Suppressor macrophage treated with lipopolysaccharide for 1 hour (primary cell): ENCODE measurements around the gene SHANK1.
A peak's percentile ranks its signal among the peaks of the same experiment; 100 is the strongest.
"Not testable (repeated sequence)": the region's sequence is repeated elsewhere in the genome, so short reads cannot be mapped to it uniquely, and the experiment has no call there.

Experiments
- DNase-seq, 3 donors: peaks; one replicate each; pipeline ENCODE4 v3.0.0-alpha.2; 2020 to 2022

SHANK1 gene

DNA sequence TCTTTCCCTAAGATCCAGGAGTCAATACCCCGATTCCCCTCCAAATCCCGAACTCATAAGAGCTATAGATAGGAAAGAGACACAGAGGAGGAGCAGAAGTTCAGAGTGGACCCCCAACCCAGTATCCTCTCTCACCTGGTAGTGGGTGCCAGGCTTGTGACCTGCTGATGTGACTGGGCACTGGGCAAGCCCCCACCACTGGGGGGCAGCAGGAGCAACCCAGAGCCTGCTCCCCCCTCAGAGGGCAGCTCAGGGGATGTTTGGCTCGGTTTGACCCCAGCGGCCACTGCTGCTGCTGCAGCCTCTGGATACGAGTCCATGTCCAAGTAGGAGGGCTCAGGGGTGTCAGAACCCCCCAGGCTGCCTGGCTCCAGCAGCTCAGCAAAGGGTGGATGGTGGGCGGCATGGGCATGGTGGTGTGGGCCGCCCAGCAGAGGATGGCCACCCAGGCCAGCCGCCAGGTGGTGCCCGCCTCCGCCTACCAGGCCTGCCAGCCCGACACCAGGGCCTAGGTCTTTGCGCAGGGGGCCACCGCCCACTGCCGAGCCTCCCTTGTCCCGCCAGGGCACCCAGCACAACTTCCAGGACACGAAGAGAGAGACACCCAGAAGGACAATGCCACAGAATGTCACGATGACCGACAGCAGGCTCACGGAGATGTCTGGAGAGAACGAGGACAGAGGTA, 87.3 kb downstream of the SHANK1 start:
- peak in 1 of 3 donors; percentile 10 for DNase-seq

DNA sequence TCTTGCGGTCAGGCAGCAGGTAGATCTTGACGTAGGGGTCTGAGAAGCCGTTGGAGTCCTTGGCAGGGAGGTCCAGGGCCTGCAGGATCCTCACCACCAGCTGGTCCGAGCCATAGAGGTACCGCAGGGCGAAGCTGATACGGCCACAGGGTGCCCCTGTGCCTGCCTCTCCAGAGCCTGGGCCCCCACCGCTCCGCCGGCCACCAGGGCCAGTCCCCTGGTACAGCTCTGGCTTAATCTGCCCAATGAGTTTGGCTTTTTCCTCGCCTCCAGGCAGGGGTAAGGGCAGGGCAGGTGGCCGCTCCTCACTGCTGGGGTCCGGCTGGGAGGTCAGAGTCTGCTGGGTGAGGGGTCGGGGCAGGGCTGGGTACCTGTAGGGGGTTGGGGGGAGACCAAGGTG, 89.8 kb downstream of the SHANK1 start:
- DNase-seq = peak in 1 of 3 donors; percentile 5

DNA sequence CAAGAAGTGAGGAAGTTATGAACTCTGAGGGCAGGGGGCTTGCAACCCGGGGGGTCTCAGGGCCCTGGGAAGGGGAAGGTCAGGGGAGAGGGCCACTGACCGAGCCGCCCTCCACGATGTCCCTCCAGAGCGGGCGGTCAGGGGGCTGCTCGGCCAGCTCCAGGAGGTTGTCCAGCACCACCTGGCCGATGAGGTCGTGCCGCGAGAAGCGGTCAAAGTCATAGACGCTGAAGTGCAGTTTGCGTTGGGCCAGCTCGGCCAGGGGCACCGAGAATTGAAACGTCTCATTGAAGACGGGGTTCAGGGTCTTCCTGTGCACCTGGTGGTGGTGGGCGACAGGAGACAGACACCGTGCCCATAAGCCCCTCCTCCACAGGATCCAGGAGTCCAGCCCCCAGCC, 90.4 kb downstream of the SHANK1 start:
- DNase-seq = peak in 1 of 3 donors; percentile 6

DNA sequence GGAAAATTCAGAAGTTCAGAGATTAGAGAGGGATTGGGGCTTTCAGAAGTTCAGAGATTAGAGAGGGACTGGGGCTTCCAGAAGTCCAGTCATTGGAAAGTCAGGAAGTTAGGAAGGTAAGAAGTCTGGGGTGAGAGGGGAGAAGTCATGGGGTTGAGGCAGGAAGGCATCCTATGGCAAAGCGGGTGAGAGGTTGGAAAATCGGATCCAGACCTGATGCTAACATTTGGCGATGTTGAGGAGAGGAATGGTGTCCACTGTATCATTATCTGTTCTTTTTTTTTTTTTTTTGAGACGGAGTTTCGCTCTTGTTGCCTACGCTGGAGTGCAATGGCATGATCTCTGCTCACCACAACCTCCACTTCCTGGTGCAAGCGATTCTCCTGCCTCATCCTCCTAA, 91.1 kb downstream of the SHANK1 start:
- no peak for DNase-seq

DNA sequence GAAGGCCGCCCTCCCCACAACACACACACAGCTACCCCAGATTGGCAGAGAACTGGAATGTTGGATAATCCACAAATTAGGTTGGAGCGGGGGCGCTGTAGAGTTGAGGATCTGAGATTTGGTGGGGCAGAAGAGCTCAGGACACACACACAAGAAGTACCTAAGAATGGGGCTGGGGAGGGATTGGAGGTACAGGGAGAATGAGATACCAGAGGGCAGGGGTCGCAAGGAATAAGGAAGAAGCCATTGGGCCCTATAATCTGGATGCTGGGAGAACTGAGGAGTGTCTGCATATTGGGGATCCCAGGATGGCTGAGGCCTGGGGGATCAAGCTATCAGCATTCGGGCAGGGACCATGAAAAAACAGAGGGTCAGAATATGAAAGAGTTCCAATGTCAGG, 91.5 kb downstream of the SHANK1 start:
- DNase-seq = peak in 1 of 3 donors; percentile 14

DNA sequence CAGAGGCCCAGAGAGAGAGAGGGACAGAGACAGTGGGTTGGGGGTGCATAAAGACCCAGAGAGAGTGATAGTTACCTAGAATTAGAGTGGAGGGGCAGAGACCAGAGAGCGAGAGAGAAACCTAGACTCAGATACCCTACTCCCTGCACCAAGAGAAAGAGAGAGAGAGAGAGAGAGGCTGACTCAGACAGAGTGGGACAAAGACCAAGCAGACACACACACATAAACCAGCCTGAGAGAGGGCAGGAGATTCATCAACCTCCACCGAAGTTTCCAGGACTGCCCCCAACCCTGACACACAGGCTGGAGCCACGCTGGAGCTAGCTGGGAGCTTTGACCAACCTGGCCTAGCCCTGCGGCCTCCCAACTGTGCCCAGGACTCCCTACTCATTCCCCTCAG, 92.8 kb downstream of the SHANK1 start:
- DNase-seq = peak in 1 of 3 donors; percentile 10

DNA sequence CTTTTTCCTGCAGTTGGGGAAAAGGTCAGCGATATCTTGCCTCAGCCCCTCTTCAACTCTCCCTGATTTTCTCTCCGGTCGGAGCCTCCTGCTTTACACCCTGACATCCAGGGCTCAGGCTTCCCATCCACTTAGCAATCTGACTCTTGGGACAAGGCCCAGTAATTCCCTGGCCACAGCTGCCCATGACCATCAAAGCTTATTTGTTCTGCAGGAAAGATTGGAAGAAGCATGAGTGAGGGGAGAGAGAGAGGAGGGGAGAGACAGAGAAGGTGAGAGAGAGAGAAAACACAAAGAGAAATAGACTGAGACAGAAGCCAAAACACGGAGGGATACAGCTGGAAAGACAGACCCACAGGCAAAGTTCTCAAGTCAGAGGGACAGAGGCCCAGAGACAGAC, 93.6 kb downstream of the SHANK1 start:
- DNase-seq = peak in 1 of 3 donors; percentile 15

DNA sequence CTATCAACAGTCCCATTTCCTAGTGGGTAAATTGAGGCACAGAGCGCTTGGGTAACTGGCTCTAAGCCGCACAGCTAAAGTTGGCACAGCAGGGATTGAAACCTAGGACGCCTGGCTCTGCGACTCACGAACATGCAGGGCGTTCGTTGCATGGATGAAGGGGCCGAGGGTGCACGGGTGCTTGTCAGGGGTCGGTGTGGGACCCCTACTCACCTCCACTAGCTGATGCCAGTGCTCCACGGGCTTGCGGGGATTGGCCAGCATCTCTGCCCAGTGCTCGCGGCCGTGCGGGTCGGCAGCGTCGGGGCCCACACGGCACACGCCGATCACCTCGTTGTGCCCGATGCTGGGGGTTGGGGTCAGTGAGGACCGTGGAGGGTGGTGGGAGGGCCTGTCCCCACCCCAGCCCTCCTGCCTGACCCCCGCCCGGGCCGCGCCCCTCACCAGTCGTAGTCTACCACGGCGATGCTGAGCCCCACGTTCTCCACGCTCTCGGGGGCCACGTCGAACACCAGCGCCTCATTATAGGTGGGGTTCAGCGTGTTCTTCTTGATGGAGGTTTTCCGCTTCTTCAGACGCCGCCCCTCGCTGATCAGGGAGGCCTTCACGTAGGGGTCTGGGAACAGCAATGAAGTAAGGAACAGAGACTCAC, 94.5 kb downstream of the SHANK1 start:
- peak in 1 of 3 donors; percentile 8 for DNase-seq

DNA sequence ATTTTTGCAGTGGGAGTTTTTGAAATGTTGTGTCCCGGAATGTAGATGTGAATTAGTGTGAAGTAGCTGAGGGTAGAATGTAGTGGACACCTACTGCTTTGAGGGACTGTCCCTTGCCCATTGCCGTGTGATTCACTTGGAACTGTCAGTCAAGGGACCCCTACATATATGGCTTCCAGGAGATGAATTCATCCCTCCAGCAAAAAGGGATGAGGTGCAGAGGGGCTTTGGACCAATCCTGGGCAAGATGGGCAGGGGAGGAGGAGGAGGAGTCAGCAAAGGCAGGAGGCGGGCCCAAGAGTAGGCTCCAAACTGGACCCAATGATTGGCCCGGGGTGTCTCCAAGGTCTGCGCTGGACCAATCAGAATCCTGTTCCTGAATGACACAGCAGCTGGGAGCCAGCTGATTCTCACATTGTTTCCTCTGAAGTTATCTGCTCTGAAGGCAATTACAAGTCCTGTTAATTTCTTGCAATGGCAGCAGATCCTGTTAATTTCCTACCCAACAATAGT, 99.2 kb downstream of the SHANK1 start:
- not testable (repeated sequence) for DNase-seq

DNA sequence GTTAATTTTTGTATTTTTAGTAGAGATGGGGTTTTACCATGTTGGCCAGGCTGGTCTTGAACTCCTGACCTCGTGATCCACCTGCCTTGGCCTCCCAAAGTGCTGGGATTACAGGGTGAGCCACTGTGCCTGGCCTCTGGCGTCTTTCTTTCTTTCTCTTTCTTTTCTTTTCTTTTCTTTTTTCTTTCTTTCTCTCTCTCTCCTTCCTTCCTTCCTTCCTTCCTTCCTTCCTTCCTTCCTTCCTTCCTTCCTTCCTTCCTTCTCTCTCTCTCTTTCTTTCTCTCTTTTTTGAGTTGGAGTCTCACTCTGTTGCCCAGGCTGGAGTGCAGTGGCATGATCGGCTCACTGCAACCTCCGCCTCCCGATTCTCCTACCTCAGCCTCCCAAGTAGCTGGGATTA, 100.4 kb downstream of the SHANK1 start:
- DNase-seq = not testable (repeated sequence)

DNA sequence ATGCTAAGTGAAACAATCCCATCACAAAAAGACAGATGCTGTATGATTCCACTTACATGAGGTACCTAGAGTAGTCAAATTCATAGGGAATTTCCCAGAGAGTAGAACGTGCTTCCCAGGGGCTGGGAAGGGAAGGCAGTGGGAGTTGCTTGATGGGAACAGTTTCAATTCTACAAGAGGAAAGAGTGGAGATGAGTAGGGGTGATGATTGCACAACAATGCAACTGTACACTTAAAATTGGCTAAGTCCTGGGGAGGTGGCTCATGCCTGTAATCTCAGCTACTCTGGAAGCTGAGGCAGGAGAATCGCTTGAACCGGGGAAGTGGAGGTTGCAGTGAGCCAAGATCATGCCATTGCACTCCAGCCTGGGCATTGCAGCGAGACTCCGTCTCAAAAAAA, 101.2 kb downstream of the SHANK1 start:
- DNase-seq = not testable (repeated sequence)

DNA sequence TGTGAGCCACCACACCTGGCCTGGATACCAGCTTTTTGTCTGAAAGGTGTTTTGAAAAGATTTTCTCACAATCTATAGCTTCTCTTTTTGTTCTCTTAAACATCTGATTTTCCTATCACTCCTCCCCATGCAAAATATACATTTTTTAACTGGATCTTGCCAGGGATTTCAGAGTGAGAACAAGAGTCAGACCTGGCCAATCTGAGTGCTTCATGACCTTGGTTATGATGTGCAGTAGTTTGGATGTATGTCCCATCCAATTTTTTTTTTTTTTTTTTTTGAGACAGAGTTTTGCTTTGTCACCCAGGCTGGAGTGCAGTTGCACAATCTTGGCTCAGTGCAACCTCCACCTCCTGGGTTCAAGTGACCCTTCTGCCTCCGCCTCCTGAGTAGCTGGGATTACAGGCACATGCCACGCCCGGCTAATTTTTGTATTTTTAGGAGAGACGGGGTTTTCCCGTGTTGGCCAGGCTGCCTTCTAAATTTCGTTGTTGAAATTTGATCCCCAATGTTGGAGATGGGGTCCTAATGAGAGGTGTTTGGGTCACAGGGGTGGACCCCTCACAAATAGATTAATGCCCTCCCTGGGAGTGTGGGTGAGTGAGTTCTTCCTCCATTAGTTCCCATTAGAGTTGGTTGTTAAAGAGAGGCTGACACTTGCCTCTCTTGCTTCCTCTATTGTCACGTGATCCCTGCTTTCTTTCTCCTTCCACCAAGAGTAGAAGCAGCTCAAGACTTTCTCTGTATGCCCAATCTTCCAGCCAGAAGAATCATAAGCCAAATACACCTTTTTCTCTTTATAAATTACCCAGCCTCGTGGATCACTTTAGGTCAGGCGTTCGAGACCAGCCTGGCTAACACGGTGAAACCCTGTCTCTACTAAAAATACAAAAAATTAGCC, 106.8 kb downstream of the SHANK1 start:
- peak in 2 of 3 donors; percentile 3 to 16 for DNase-seq
